Suppressor macrophage treated with lipopolysaccharide for 1 hour (primary cell): ENCODE data around the gene CCDC33.
"Not testable (repeated sequence)": the region's sequence is repeated elsewhere in the genome, so short reads cannot be mapped to it uniquely, and the experiment has no call there.

ENCODE experiments used
- DNase-seq, 3 donors: peaks; one replicate each; pipeline ENCODE4 v3.0.0-alpha.2; 2020 to 2022

The CCDC33 gene

DNA sequence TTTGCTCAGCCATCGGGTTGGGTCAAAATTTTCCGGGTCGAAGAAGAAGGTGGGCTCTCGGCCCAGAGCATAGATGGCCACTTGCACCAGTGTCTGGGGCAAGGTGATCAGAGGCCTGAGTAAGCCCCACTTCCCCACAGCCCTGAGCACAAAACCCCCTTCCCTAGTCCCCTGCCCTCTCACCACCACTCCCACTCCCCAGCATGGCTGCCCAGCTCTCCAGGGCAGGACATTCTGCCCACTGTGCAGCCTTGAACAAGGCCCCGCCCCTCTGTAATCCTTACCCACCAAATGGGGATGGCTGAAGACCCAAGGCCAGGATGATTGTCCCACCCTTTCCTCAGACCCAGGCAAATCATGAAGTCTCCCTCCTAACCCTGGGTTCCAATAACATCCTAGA, 102.5 kb downstream of the CCDC33 start:
- no peak for DNase-seq

DNA sequence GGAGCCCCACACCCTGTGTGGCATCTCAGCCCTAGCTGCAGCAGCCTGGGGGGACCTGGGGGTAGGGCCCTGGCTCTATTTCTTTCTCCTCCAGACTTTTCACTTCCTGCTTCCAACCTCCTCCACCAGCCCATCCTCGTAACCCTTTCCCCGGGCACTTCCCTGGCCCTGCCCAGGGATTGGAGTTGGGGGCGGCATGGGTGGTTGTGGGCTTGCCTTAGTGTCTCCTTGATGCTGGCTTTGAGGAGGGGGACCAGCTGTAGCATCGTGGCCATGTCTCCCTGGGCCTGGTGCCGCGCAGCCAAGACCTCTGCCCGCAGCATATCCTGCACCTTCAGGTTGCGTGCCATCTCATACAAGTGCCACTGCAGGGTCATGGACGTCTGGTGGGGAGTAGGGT, 103.2 kb downstream of the CCDC33 start:
- no peak for DNase-seq

DNA sequence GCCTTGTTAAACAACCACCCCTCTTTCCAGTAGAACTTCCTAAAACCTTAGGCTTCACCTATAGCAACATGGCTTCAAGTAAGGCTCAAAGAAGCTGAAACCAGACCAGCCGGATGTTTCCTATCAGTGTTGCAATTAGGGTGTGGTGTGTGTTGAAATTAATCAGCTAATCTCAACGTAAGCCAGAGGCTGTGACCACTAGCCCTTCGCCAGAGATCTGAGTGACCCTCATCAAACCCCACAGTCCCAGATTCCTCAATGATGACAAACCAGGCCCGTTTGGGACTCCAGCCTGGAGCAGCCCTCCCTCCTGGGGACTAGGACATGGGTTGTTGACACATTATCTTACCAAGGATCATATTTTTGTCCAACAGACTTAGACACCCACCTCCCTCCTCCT, 104.0 kb downstream of the CCDC33 start:
- DNase-seq, result no peak

DNA sequence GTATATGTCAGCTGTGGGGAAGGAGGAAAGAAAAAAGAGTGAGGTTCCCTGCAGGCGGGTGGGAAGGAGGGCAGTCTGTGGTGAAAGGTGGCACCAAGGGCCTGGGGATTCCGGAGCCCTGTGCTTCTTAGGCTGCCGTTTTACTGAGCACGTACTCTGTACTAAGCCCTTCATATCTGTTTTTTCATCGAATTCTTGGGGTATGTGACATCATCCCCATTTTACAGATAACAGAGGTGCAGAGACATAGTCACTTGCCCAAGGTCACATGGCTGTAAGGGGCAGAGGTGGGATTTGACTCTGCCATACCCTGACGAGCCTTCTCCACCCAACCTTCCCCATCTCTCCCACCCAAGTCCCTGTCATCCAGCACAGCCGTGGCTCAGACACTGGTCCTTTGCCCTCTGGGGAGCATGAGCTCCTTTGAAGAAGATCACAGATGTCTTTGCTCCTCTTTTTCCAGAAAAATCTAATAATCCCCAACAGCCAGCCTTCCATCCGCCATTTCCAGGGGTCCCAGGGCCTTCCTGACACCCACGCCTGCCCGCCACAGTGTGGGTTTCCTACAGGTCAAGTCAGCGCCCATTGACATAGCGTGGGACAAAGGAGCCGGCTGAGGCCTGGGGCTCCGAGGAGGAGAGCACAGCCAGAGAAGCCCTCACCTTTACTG, 107.1 kb downstream of the CCDC33 start:
- no peak for DNase-seq

DNA sequence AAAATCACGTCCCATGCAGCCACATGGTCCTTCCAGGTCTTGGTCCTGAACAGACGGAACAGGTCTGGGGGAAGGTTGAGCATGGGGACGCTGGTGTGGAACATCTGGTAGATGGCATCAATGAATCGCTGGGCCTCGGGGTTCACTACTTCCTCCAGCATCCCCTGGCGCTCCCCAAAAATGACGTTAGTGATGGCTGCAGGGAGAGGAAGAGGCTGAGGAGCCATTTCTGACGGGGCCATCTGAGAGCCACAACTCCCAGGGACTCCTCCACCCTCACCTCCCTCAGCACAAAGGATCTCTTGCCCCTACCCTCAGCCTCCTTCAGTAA, 107.6 kb downstream of the CCDC33 start:
- DNase-seq, result no peak

DNA sequence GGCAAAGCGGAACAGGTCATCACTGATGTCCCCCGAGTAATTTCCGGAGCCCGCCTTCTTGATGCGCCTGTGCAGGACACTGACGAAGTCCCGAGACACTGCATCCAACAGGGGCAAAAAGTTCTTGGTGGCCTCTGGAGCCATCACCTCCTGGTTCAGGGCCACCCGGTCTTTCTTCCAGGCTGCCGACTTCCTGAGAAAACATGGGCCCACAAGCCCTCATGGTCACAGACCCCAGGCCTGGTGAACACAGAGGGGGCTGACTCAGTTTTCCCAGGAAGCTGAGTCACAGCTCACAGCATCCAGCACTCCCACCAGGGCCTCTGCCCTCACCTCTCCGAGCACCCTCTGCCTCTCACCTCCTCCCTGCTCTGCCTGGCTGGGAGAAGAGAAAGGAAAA, 108.9 kb downstream of the CCDC33 start:
- no peak for DNase-seq

DNA sequence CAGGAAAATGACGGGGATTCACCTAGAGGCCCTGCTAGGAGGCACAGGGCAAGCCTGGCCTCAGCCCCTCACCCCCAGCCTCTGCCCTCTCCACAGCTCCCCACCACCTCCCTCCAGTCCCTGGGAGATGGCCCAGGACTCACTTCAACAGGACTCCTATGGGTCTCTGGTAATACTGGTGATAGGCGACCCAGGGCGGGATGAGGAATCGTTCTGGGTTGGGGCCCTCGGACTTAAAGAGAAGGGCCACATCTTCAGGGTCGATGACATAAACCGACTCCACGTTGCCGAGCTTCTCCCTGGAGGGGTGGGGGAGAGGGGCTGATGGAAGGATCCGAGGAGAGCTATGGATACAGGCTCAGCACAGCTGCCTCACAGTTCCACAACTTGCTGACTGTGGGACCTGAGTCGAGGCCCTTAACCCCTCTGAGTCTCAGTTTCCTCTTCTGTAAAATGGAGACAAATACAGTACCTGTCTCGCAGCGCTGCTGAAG, 111.7 kb downstream of the CCDC33 start:
- no peak for DNase-seq

DNA sequence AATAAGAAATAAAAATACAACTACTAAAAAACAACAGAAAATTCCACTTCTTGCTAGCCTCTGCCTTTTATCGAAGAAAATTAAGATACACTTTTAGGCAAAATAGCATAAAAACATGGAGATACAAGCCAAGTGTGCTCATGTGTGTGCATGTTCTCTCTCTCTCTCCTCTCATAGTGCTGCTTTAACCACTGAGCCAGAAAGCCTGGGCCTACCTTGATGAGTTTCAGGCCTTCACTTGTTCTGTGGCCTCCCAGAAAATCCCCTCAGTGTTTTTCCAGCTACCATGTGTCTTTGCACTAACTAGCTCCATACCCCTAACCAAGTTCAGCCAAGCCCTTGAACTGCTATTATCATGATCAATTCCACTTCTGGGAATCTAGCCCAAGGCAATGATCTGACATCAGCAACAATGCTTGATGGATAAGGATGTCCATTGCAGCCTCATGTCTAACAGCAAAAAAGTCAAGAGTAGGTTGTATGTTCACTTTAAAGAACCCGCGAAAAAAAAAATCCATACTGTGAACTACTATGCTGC, 113.2 kb downstream of the CCDC33 start:
- no peak for DNase-seq

DNA sequence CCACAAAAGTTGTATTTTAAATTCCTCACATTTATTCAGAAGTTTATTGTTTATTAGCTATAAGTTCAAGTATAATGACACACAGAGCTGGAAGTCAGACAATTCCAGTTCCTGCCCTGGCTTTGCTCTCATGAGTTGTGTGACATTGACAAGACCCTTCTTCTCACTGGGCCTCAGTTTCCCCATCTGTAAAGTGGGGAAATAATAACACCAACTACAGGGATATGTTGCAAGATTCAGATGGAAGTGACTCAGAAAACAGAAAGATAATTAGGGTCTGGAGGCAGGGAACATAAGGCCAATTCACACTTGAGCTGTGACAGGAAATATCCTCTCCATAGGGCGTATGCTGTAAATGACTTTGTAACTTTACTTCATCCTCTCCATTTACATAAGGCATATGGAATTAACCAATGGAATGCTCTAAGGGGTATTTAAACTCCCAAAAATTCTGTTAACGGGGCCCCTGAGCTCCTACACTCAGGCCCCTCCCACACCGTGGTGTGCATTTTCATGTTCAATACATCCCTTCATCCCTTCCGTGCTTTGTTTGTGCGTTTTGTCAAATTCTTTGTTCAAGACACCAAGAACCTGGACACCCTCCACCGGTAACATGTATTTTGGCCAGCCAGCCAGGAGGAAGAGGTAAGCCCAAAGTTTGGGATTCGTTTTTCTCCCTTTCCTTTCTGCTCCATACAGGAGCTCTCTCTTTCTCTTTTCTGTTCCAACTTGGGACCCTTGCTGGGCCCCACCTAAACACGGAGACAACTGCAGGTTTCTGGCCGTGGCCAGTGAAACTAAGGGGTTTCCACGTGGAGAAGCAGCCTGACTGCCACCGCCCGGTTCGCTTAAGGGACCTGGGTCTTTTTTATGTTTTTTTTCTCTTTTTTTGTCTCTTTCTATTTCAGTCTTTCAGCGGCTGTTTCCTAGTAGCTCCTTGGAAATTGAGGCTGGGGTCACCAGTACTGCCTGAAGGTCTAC, 114.5 kb downstream of the CCDC33 start:
- DNase-seq, result no peak

DNA sequence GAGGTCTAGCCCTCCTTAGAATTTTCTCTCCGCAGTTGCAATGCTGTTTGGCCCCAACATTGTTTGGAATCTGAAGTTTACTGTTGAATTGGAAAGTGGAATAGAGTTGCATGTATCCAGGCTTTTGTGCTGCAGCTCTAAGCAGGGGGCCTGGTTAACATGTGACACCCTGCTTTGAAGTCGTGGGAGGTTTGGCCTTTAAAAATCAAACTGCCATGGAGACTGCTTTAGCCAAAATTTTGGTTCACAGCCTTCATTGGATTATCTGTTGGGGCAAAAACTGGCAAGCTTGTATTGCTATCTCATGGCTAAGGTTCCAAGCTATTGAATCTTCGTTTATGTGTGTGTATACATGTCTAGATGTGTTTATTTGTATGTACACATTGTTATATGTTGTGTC, 115.5 kb downstream of the CCDC33 start:
- no peak for DNase-seq

DNA sequence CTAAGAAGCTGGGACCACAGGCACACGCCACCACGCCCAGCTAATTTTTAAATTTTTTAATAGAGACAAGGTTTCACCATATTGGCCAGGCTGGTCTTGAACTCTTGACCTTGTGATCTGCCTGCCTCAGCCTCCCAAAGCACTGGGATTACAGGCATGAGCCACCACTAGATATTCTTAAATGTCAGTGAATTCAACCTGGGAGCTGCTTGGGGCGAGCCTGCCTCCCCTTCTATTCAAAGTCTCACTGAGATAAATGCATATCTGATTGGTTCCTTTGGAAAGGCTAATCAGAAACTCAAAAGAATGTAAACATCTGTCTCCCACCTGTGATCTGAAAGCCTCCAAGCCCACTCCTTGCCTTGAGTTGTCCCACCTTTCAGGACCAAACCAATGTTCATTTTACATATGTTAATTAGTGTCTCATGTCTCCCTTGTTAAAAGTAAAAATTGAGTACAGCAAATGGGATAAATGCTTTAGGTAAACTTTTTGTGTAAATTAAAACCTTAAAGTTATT, 116.3 kb downstream of the CCDC33 start:
- DNase-seq, result no peak

DNA sequence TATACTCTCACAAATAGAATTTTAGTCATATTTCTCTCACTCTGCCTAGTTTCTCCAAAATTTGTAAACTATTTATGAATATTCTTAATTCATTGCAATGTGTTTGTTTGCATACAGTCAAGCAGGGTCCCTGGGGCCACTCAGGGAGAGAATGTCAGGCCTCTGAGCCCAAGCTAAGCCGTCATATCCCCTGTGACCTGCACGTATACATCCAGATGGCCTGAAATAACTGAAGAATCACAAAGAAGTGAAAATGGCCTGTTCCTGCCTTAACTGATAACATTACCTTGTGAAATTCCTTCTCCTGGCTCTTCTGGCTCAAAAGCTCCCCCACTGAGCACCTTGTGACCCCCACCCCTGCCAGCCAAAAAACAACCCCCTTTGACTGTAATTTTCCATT, 117.9 kb downstream of the CCDC33 start:
- DNase-seq, result not testable (repeated sequence)

DNA sequence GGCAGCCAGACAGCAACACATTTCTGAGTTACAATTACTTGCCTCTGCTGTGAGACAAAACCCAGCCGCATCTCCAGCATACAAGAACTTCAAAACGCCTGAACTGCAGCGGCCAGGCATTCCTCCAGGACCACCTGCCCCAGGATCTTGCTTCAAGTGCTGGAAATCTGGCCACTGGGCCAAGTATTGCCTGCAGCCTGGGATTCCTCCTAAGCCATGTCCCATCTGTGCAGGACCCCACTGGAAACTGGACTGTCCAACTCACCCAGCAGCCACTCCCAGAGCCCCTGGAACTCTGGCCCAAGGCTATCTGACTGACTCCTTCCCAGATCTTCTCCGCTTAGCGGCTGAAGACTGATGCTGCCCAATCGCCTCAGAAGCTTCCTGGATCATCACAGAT, 119.9 kb downstream of the CCDC33 start:
- not testable (repeated sequence) for DNase-seq

DNA sequence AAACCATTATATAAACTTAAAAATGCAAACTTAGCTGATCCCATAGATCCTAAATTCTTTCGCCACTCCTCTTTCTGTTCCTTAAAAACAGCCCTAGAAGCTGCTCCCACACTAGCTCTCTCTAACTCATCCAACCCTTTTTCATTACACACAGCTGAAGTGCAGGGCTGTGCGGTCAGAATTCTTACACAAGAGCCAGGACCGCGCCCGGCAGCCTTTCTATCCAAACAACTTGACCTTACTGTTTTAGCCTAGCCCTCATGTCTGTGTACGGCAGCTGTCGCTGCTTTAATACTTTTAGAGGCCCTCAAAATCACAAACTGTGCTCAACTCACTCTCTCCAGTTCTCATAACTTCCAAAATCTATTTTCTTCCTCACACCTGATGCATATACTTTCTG, 121.4 kb downstream of the CCDC33 start:
- not testable (repeated sequence) for DNase-seq

DNA sequence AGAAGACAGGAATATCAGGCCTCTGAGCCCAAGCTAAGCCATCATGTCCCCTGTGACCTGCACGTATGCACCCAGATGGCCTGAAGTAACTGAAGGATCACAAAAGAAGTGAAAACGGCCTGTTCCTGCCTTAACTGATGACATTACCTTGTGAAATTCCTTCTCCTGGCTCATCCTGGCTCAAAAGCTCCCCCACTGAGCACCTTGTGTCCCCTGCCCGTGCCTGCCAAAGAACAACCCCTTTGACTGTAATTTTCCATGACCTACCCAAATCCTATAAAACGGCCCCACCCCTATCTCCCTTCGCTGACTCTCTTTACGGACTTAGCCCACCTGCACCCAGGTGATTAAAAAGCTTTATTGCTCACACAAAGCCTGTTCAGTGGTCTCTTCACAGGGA, 123.2 kb downstream of the CCDC33 start:
- not testable (repeated sequence) for DNase-seq

DNA sequence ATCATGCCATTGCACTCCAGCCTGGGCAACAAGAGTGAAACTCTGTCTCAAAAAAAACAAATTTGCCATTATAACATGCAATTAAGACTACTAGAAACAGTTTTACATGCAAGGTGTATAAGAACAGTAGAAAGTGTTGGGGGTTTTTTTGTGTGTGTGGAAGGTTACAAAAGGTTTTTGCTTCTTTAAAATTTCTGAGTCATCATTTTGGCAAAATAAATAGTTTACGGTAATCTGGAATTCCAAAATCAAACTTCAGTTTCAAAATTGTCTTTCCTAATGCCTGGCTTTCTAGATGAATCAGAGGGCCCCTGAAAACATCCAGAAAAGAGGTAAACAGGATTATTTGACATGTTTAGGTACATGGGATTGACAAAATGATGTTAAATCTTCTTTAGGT, 124.7 kb downstream of the CCDC33 start:
- DNase-seq, result not testable (repeated sequence)

DNA sequence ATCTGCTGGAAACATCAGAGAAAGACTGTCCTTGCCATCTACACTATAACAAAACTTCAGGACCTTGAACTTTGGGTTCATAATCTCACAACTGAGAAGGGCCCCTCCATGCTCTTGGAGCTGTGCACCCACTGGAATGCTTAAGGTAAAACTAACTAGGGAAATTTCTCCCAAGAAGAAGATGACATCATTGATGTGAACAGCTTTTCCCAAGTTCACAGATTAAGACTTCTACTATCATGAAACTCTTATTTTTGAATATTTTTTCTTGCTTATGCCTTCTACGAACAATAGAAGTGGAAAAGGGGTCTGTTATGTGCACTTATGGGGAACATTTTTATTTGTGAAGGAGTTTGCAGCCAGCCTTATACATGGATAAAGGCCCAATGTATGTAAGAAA, 126.4 kb downstream of the CCDC33 start:
- no peak for DNase-seq

DNA sequence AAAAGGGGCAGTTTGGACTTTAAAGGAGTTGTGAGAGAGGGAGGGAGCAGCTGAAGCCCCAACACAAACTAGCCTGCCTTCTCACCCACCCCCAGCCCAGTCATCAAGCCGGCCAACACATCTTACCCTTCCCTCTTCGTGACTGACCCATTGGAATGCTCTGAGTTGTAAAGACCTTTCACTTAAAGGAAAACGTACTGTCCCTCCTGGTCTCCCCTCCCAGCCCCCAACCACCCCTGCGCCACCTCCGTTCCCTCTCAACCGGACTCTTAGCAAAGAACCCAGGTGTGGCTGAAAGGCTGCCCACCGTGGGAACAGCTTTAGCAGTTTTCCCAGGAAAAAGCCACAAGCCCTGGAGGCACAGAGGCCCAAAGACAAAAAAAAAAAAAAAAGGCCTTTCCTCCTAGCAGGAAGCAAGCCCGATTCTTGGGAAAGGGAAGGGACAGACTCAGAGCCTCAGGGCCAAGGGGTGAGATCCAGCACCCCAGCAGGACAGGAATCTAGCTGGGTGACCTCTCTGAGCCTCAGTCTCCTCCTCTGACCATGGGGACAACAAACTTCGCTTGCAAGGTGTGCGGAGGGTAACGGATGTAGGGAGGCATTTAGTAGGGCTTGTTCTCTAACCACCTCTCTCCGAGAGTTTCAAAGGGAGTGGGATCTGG, 128.9 kb downstream of the CCDC33 start:
- no peak for DNase-seq

DNA sequence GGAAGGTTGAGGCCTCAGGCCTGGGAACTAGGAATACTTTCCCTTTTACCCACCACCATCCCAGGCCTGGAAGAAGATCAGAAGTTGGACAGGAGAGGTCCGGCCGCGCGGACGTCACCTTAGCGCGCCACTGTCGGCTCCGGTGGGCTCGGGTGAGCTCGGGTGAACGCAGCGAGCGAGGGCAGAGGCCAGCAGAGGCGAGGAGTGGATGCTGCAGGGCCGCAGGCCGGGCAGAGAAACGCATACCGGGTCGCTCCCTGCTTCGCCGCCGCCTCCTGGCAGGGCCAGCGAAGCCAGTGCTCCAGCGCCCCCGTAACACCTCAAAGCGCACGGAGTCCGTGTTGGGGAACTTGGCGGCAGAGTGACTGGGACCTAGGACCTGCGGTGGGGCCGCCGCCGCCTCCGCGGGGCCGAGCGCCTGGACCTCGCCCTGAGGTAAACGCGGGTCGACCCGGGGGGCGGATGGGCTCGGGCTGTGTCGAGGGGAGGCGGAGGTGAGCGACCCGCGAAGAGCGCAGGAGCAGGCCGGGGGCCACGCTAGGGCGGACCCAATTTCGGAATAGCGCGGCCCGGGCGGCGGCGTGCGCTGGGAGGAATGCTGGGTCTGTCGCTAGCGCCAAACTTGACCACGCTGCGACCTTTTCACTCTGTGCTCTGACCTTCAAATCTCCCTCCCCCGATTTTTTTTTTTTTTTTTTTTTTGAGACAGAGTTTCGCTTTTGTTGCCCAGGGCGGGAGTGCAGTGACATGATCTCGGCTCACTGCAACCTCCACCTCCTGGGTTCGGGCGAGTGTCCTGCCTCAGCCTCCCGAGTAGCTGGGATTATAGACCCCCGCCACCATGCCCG, 129.7 kb downstream of the CCDC33 start:
- DNase-seq, result peak; percentile 29 to 43 (median 34)

DNA sequence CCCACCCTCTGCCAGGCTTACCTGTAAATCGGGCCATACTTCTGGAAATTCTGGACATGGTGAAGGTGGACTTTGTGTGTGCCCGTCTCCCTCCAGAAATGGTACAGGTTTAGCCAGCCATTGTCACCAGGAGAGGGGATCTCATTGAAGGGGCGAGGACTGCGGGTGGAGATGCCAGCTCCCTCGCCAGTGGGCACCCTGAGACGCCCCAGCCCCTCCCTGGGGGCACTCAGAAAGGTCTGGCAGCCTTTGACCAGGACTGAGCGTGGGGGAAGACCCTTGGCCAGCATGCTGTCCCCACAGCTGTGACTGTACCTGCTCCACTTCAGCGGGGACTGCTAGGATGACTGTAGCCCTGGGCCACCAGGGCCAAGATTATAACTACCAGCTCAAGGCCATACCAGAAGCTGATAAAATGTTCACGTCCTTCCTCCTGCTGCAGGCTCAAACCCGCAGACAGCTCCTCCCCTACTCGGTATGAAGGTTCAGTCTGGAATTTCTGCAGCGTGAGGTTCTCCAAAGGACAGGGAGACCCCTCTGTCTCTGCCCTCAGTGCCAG, 131.2 kb downstream of the CCDC33 start, which contains the start of gene CYP11A1:
Gene CYP11A1, minus strand, starts transcription at position 351 of the 559 bp plus-strand sequence. Its CDS starts 61 bp downstream, at position 290.
- DNase-seq, result no peak

DNA sequence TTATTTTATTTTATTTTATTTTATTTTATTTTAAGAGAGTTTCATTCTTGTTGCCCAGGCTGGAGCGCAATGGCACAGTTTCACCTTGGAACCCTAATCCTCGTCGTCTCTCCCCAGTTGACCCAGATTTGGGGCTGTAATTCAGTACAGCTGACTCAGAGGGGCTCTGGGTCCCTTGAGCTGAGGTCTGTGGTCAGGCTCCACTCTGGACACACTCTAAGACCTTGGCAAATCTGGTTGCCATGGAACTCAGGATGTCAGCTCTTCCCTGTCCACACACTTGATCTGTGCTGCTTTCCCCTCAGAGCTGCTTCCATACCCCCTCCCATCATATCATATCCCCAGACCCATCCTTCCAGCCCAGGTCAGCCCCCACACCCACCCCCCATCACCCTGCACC, 132.0 kb downstream of the CCDC33 start:
- no peak for DNase-seq
